KMS-11 (cell line): Measurements from ENCODE around the gene COL9A1.
"Not testable (repeated sequence)": the region's sequence is repeated elsewhere in the genome, so short reads cannot be mapped to it uniquely, and the experiment has no call there.

ENCODE experiments used
- H2AFZ ChIP-seq: fragments of 200-600 bp; sonication (generic); 2 replicates; pipeline ENCODE4 v1.6.1; 2016; ENCODE audit warnings: antibody characterized with exemption, mixed run types, low read depth
- H3K27ac ChIP-seq: fragments of 200-600 bp; sonication (generic); 2 replicates; pipeline ENCODE4 v1.6.1; 2016; ENCODE audit warnings: mild to moderate bottlenecking, mixed run types
- H3K27me3 ChIP-seq: fragments of 200-600 bp; sonication (generic); 2 replicates; pipeline ENCODE4 v1.6.1; 2017; ENCODE audit warnings: mild to moderate bottlenecking, low read depth, mixed run types, moderate library complexity; ENCODE audit not compliant: insufficient read depth
- H3K36me3 ChIP-seq: fragments of 200-600 bp; sonication (generic); 2 replicates; pipeline ENCODE4 v1.6.1; 2017; ENCODE audit warnings: mild to moderate bottlenecking, mixed run types; ENCODE audit not compliant: insufficient read depth
- H3K4me1 ChIP-seq: fragments of 200-600 bp; sonication (generic); 2 replicates; pipeline ENCODE4 v1.6.1; 2016; ENCODE audit warnings: mild to moderate bottlenecking, low read depth, mixed run types; ENCODE audit not compliant: poor library complexity, severe bottlenecking
- H3K4me2 ChIP-seq: fragments of 200-600 bp; sonication (generic); 2 replicates; pipeline ENCODE4 v1.7.0; 2016; ENCODE audit warnings: mild to moderate bottlenecking, mixed run types
- H3K4me3 ChIP-seq: fragments of 200-600 bp; sonication (generic); IDR thresholded peaks from 2 replicates; pipeline ENCODE4 v1.6.1; 2017; ENCODE audit warnings: low read depth, low read length, mixed read lengths; ENCODE audit not compliant: insufficient read depth
- H3K79me2 ChIP-seq: fragments of 200-600 bp; sonication (generic); 2 replicates; pipeline ENCODE4 v1.6.1; 2016; ENCODE audit warnings: low read depth, mixed run types; ENCODE audit not compliant: insufficient read depth
- H3K9ac ChIP-seq: fragments of 200-600 bp; sonication (generic); 2 replicates; pipeline ENCODE4 v1.6.1; 2016; ENCODE audit warnings: mild to moderate bottlenecking, mixed run types
- H4K20me1 ChIP-seq: fragments of 200-600 bp; sonication (generic); 2 replicates; pipeline ENCODE4 v1.6.1; 2016; ENCODE audit warnings: mild to moderate bottlenecking, mixed run types; ENCODE audit not compliant: insufficient read depth
- CTCF ChIP-seq: fragments of 200-600 bp; sonication (generic); conservative IDR thresholded peaks from 2 replicates; pipeline ENCODE4 v1.6.1; 2017; ENCODE audit warnings: low read depth, mild to moderate bottlenecking, antibody characterized with exemption, low read length, moderate library complexity, mixed read lengths

The COL9A1 gene

DNA sequence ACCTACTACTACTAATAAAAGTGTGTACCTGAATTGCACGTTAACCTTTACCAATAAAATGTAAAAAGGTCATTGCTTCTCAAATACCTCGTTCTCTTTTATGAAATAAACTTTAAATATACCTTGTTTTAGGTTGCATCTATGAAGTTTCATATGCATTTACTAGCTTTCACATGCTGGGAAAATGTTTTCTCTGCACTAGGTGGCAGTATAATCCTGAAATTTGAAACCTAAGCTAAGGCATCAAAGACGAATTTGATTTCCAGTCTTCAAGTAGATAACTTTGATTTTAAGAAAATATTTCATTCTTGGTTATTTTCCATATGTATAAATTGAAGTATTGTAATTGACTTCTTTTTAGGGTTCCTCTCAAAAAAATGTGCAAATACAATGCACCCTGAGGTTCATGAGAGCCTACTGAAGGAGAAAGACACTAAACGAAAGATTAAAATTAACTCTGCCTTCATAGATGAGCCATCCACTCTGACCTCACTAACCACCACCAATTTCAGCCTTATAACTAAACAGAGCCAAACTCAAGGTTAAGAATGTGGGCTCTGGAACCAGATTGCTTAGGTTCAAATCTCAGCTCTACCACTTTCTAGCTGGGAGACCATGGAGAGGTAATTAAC lies 7.3 kb upstream of the COL9A1 start:
- Histone ChIP-seq H3K36me3 (no peaks in the 10 kb centered on the region), H3K4me1 (peaks cover 50% of the 10 kb centered on the region), H2AFZ (no peak overlapping the region), H3K27me3 (no peaks in the 10 kb centered on the region; the same call in 1 of the 2 replicates), H3K27ac (no peak overlapping the region), H3K9ac (no peak overlapping the region), H3K4me2 (no peak overlapping the region), H3K4me3 (no peak overlapping the region), H3K79me2 (no peaks in the 10 kb centered on the region), H4K20me1 (no peaks in the 10 kb centered on the region)
- peak; percentile 72 for TF ChIP-seq CTCF

DNA sequence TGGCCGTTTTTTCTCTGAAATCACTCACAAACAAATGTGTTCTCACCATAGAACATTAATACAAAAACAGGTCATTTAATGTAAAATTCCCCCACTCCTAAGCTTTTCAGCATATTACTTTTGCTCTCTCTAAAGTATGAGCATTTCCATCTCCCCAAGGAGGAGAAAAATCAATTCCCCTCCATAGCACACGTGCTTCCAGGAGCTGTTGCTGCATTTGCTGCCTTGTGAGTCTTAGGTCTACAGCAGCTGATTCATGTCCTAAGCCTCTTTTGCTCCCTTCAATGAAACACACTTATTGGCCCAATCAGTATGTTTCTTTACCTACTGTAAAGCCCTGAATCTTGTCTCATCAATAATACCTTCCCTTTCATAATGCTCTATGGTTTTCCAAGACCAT lies 6.4 kb upstream of the COL9A1 start:
- H3K27ac ChIP-seq: no peak overlapping the region
- H3K79me2 ChIP-seq: no peaks in the 10 kb centered on the region
- no peak overlapping the region for H3K4me3 ChIP-seq
- no peak for TF ChIP-seq CTCF
- H2AFZ ChIP-seq: no peak overlapping the region
- H3K36me3 ChIP-seq: no peaks in the 10 kb centered on the region
- peaks cover 44% of the 10 kb centered on the region for H3K4me1 ChIP-seq
- no peaks in the 10 kb centered on the region; the same call in 1 of the 2 replicates for H3K27me3 ChIP-seq
- no peaks in the 10 kb centered on the region for H4K20me1 ChIP-seq
- no peak overlapping the region for H3K9ac ChIP-seq
- no peak overlapping the region for H3K4me2 ChIP-seq

DNA sequence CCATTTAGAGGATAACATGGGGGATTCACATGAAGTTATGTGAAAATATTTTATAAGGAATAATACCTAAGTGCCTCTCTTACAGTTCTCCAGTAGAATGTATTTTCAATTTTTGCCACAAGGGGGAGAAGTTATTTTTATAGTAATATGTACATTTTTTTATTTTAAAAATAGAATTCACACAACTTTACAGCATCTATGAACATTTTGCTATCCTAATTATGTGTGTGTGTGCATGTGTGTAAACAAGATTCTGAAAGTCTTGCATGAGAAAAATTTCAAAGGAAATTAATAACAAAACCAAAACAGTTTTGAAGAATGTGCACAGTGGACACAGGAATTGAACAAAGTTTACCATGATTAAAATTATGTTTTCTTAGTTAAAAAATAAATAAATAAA lies 5.3 kb upstream of the COL9A1 start:
- H3K9ac ChIP-seq, H3K4me3 ChIP-seq, H3K4me2 ChIP-seq, H4K20me1 ChIP-seq, H3K36me3 ChIP-seq, H3K27me3 ChIP-seq, H2AFZ ChIP-seq, H3K79me2 ChIP-seq, H3K27ac ChIP-seq: not testable (repeated sequence)
- peaks cover 33% of the 10 kb centered on the region for H3K4me1 ChIP-seq

GRCh38 chr6:70307008-70307407 lies 4.1 kb upstream of the COL9A1 start:
- no peaks in the 10 kb centered on the region for H3K36me3 ChIP-seq
- H4K20me1 ChIP-seq: no peaks in the 10 kb centered on the region
- H3K79me2 ChIP-seq: no peaks in the 10 kb centered on the region
- no peak overlapping the region for H3K4me3 ChIP-seq
- TF ChIP-seq CTCF: no peak
- H3K27me3 ChIP-seq: no peaks in the 10 kb centered on the region; the same call in 1 of the 2 replicates
- peaks cover 22% of the 10 kb centered on the region for H3K4me1 ChIP-seq
- no peak overlapping the region for H3K27ac ChIP-seq
- no peak overlapping the region for H3K9ac ChIP-seq
- H3K4me2 ChIP-seq: no peak overlapping the region
- no peak overlapping the region for H2AFZ ChIP-seq

DNA sequence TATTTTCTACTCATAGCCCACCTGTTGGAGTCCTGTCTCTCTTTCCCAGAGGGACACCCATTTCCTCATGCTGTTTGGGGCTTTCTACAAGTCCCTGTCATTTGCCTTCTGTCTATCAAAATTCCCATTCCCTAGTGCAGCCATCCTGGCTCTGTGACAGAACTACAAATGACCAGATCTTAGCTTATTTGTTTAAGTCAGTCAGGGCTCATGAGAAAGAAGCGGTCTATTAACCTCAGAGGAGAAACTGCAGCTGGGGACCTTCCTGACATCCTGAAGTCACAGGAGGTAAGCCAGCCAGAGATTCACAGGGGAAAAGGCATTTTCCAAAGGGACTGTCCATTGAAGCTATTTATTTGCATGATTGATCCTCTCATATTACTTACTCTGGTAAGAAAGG lies 1.7 kb upstream of the COL9A1 start:
- no peaks in the 10 kb centered on the region for H4K20me1 ChIP-seq
- H3K4me3 ChIP-seq: no peak overlapping the region
- H2AFZ ChIP-seq: no peak overlapping the region
- H3K9ac ChIP-seq: no peak overlapping the region
- H3K79me2 ChIP-seq: no peaks in the 10 kb centered on the region
- H3K27ac ChIP-seq: no peak overlapping the region
- no peaks in the 10 kb centered on the region for H3K4me1 ChIP-seq
- H3K4me2 ChIP-seq: no peak overlapping the region
- no peaks in the 10 kb centered on the region for H3K36me3 ChIP-seq
- no peak for TF ChIP-seq CTCF
- no peaks in the 10 kb centered on the region for H3K27me3 ChIP-seq
